Stimulated activated CD8-positive, alpha-beta memory T cell treated with anti-CD3 and anti-CD28 coated beads, Interleukin-4, amount 100 ng/mL, for 1 hour (primary cell): ENCODE data around the gene PLAC1.

Experiments
- DNase-seq, 2 donors: peaks; one replicate each; pipeline ENCODE4 v3.0.0-alpha.2; 2020; ENCODE audit warnings: low read depth in 2 of 2, low spot score in 1 of 2

Gene PLAC1

DNA sequence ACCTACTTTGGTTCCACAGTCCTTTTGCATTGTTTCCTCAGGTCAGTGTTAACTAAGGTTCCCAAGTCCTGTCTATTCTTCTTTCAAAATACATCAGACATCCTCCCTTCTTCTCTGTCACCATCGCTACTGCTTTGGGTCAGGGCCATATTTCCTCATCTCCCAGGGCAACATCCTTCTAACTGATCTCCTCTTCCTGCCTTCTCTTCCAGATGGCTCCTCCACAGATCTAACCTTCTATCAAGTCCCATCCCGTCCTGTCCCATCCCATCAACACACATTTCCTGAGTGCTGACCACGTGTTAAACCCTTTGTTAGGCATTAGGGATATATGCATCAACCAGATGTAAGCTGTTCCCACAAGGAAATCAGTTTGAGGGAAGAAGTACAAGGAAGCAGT, 25.9 kb downstream of the PLAC1 start:
- no peak for DNase-seq

GRCh38 chrX:134631426-134632346, 26.6 kb downstream of the PLAC1 start:
- DNase-seq, result no peak

DNA sequence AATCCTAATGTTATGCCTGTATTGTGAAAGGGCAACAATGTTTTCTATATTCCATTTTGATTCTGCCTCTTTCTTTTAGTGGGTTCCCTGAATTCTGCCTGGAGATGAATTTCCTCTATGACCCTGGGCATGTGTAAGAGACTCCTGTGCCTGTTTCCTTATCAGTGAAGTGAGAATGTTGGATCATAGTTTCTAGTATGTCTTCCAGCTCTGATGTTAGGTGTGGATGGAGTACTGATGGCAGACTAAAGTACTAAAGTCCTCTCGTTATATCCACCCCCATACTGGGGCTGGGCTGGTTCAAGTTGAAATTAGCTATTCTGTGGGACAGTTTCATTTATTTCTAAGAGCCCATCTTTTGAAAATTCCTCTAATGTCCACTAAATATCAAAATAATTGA, 29.6 kb downstream of the PLAC1 start:
- no peak for DNase-seq

- DNase-seq, result no peak
Observed at GRCh38 chrX:134626434-134626833, 31.8 kb downstream of the PLAC1 start.

DNA sequence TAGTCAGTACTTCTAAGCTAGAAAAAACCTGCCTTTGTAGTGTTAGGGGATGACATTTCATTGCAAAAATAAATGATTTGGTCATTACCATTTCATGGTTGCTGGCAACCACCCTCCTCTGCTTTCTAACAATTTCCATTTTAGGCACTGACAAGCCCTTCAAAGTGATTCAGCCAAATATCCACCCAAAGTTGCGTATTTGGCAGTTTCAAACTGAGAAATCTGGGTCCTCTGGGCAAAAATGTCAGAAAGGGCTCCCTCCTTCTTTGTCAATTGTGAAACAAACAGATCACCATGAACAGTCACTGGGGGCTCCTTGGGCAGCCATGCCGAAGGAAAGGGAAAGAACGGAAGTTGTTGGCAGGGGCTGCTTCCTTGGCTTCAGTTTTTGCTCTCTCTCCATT, 33.0 kb downstream of the PLAC1 start:
- no peak for DNase-seq

- no peak for DNase-seq
Observed at GRCh38 chrX:134624046-134624430, 34.2 kb downstream of the PLAC1 start.

DNA sequence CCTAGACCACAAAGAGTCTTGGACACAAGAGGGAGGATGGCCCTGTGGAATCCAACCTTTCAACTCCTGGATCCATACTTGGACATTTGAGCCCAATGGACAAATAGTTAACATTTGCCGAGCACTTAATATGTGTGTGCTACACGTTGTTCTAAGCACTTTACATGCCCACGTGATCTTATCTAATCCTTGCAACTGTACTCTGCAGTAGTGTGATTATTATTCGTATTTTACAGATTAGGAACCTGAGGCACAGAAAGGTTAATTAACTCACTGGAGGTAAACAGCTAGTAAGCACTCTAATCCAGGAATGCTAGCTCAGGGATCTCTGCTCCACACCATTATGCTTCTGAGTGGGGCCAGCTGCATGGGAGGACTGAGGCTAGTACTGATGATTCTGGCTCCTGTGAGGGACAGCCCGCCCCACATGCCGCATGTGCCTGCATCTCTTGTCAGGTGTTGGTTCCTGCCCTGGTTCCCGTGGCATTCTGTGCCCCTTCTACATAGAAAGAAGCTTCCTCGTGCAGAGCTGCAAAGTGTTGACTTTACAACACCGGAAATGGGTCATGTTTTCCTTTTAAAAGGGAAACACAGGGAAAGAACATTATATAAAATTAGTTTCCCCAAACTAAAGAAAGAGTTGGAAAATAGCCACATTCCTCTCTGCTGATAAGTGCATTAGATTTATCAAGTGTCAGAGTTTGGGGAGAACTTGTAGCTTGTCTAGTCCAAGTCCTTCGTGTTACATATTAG, 34.8 kb downstream of the PLAC1 start:
- no peak for DNase-seq

- DNase-seq, result no peak
Observed at GRCh38 chrX:134622813-134623185, 35.5 kb downstream of the PLAC1 start.

DNA sequence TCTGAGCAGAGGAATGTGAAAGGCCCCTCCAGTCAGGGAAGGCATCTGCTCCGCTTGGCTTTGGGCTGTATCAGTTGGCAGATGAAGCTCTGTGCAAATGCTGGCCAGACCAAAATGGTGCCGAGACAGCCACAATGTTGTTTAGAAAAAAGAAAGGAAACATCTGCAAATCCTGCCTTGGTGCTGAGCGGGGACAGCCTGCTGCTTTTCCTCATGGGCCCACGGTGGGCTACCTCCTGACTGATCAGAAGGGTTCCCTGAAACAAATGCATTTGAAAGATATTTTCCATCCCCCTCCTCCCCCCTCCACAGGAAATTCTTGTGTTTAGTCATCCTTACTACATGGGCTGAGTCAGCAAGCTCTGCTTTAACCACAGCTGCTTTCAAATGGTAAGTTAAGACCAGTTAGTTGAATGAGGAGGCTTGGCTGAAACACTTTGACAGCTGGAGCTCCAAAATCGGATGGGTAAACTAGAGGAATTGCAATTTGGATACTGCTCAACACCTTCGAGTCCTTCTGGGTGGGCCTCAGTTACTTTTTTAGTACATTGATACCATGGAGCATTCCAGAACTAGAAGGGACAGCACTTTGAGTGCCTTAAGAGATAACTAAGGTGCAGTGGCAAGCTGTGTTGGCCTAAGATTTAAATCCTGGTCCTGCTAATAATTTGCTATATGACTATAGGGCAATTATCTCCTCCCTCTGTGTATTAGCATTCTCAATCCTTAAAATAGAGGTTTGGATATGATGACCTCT, 36.0 kb downstream of the PLAC1 start:
- DNase-seq, result no peak

DNA sequence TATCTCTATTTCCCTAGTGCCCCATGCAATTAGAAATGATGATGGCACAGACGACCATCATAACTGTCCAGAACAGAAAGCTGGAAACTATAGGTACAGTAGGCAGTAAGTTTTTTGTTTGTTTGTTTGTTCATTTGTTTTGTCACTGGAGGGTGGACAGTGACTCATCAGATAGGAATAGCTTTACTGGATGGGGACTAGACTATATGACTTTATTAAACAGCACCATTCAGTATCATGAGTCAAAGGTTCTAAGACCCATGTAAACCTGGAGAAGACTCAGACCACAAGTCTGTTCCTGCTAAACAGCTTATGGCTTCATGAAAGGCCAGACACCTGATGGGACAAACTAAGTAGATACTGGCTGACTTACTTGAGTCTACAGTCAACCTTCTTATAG, 38.4 kb downstream of the PLAC1 start:
- DNase-seq, result no peak

DNA sequence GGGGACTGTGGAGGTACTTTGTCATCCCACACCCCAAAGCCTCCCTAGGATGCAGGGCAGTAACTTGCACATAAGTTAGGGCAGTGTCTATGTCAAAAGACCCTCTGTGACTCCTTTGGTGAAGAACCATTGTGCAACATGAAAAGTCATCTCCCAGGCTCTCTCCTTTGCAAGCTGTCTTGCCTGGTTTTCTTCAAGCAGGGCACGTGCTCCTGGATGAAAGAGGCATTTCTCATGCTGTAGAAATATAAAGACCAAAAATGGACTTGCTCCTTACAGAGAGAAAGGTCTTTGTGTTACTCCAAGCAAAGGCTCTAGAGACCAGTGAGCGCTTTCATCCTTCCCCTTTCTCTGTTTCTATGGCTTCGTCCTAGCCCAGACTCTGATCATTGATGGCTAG, 44.9 kb downstream of the PLAC1 start:
- DNase-seq, result no peak

DNA sequence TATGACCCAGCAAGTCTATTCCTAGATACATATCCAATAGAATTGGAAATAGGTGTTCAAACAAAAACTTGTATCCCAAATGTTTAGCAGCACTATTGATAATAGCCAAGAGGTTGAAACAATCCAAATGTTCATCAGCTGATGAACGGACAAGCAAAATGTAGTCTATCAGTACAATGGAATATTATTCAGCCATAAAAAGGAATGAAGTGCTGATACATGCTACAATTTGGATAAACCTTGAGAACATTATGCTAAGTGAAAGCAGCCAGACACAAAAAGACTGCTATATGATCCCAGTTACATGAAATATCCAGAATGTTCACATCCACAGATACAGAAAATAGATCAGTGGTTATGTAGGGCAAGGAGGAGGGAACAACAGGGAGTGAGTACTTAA, 50.1 kb downstream of the PLAC1 start:
- DNase-seq, result no peak

GRCh38 chrX:134607523-134607922, 50.7 kb downstream of the PLAC1 start:
- DNase-seq, result no peak

- no peak for DNase-seq
Observed at GRCh38 chrX:134604701-134605311, 53.5 kb downstream of the PLAC1 start.

DNA sequence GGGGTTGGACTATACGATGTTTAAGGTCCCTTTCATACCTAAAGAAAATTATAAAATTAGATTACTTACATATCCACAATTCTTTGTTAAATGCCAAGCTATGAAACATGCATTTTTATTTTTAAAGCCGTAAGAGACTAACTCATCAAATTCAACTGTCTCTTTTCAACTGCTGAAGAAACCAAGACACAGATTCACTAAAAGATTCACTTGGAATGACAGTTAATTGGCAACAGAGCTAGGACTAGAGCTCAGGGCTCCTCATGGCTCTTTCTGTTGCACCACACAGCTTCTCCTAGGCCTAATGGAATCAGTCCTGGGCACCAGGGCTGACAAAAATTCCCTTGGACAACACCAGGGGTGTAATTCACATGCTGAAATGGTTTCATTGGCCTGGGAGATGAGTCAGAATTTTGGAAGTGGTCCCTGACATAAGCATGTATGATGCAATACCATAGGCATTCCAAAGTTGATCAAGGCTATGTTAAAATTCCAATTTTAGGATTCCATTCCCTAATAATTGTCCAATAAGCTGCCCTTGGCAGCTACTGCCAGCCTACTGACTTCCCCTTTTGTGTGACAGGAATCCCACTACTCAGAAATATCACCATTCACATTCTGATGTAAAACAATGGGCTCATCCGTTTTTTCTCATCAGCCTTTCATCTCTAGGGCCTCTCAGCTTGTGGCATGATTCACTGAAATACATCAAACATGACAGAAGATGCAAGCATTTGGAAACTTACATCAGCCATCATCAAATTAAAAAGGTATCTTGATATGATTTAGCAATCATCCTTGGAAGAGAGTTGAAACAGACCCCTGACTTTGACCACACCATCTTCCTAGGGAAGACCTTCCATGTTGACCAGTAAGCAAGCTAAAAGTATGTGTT, 54.2 kb downstream of the PLAC1 start:
- DNase-seq, result no peak

GRCh38 chrX:134602410-134602809, 55.9 kb downstream of the PLAC1 start:
- DNase-seq, result no peak

- no peak for DNase-seq
Observed at GRCh38 chrX:134601240-134601765, 57.0 kb downstream of the PLAC1 start.

- no peak for DNase-seq
Observed at GRCh38 chrX:134600714-134601113, 57.6 kb downstream of the PLAC1 start.

DNA sequence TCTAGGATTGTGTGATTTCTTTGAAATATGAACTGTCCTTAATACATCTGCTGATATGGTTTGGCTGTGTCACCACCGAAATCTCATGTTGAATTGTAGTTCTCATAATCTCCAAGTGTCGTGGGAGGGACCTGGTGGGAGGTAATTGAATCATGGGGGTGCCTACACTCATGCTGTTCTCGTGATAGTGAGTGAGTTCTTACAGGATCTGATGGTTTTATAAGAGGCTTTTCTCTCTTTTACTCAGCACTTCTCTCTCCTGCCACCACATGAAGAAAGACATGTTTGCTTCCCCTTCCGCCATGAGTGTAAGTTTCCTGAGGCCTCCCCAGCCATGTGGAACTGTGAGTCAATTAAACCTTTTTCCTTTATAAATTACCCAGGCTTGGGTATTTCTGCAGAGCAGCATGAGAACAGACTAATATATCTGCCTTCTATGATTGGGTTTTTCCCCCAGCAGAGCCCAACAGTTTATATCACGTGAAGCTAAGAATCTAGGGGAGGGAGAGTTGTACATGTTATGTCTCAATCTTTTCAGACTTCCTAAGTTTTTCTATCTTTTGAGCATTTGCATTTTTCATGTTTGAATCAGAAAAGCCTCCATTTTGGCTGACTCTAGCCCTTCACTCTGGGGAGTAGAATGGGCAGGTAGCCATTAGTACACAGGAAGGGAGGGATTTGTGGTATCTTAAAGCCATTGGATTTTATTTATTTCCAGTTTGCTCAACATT, 58.9 kb downstream of the PLAC1 start:
- DNase-seq, result no peak
